Gastroesophageal sphincter (tissue), 4 donors: ENCODE data around the gene PDXK. TPM values are rescaled to one million over a fixed set of nuclear protein-coding genes. Genes with fewer than 3 reads are reported as not detected.

Source experiments
- ATAC-seq: fragments of 150-250 bp; one replicate; pipeline ENCODE4 v1.9.1; 2016; ENCODE audit warnings: mild to moderate bottlenecking, moderate library complexity
- H3K27ac ChIP-seq, 4 donors: fragments of 200-600 bp; sonication (generic) in 3 of 4; 1 replicate in 3 of 4; 2 replicates in 1 of 4; pipeline ENCODE4 v1.5.1; 2016 to 2019
- H3K27me3 ChIP-seq: fragments of 200-600 bp; sonication (generic); one replicate; pipeline ENCODE4 v1.5.1; 2019
- H3K36me3 ChIP-seq, 2 donors: fragments of 200-600 bp; sonication (generic); one replicate each; pipeline ENCODE4 v1.5.1; 2019; ENCODE audit warnings: control low read depth in 1 of 2
- H3K4me1 ChIP-seq, 3 donors: fragments of 200-600 bp; sonication (generic); 1 replicate in 2 of 3; 2 replicates in 1 of 3; pipeline ENCODE4 v1.5.1; 2016 to 2019; ENCODE audit warnings: control low read depth in 2 of 3
- H3K4me3 ChIP-seq, 2 donors: fragments of 200-600 bp; sonication (generic); one replicate each; pipeline ENCODE4 v1.5.1; 2019; ENCODE audit warnings: mild to moderate bottlenecking in 1 of 2, moderate library complexity in 1 of 2
- H3K9me3 ChIP-seq, 3 donors: fragments of 200-600 bp; sonication (generic); one replicate each; pipeline ENCODE4 v1.5.1; 2017 to 2019; ENCODE audit warnings: control low read depth in 2 of 3
- CTCF ChIP-seq, 4 experiments: fragments of 200-600 bp in 2 of 4; fragments of 450-650 bp in 2 of 4; sonication (generic) in 1 of 4; IDR thresholded peaks; one replicate each; pipeline ENCODE4 v1.5.1; 2017 to 2019; ENCODE audit warnings: antibody characterized with exemption in 4 of 4, mild to moderate bottlenecking in 2 of 4, moderate library complexity in 2 of 4
- EP300 ChIP-seq: sonication (generic); formaldehyde crosslinking; IDR thresholded peaks from one replicate; pipeline ENCODE4 v1.6.1; 2017; ENCODE audit warnings: antibody characterized with exemption, mild to moderate bottlenecking
- POLR2A ChIP-seq, 2 donors: fragments of 450-650 bp; IDR thresholded peaks; one replicate each; pipeline ENCODE4 v1.6.1; 2017; ENCODE audit warnings: antibody characterized with exemption in 2 of 2, mild to moderate bottlenecking in 2 of 2, moderate library complexity in 1 of 2
- POLR2AphosphoS5 ChIP-seq: sonication (generic); formaldehyde crosslinking; IDR thresholded peaks from one replicate; pipeline ENCODE4 v1.6.1; 2017; ENCODE audit warnings: antibody characterized with exemption
- WGBS, 2 donors: methylation state at CpG; one replicate each; pipeline ENCODE4 v1.1.5; 2018; ENCODE audit warnings: low coverage in 1 of 2; 5-methylcytosine and 5-hydroxymethylcytosine counted together
- total RNA-seq, 4 donors: library from RNA; depleted of rRNA; stranded (reverse); fragments of >200 nt; gene quantifications; one replicate each; pipeline ENCODE4 v1.1.0, GENCODE V29; 2016

Gene PDXK
- total RNA-seq, 4 donors from 2014 or later = 24.4 to 42.2 (median 33.0) TPM

GRCh38 chr21:43802713-43803313 lies 83.9 kb downstream of the PDXK start:
- no peak for TF ChIP-seq EP300
- TF ChIP-seq POLR2A (IDR thresholded peaks at IDR 0.05) = no peak
- WGBS, 2 donors = 84 to 92% methylated on average over 2 to 8 of the region's 14 CpGs
- Histone ChIP-seq H3K36me3 (peaks cover 0 to 77% of the 10 kb centered on the region in 2 donors), H3K27me3 (no peaks in the 10 kb centered on the region), H3K4me1 (no peaks in the 10 kb centered on the region), H3K9me3 (no peaks in the 10 kb centered on the region), H3K4me3 (no peak overlapping the region), H3K27ac (no peak overlapping the region)
- no peak for ATAC-seq

GRCh38 chr21:43803558-43804300 lies 84.8 kb downstream of the PDXK start:
- H3K36me3 ChIP-seq = peaks cover 0 to 68% of the 10 kb centered on the region in 2 donors

GRCh38 chr21:43805275-43805800 lies 86.4 kb downstream of the PDXK start:
- Histone ChIP-seq H3K4me1 (peaks cover 0 to under 1% (median 0%) of the 10 kb centered on the region in 3 donors), H3K36me3 (peaks cover 0 to 57% of the 10 kb centered on the region in 2 donors), H3K9me3 (no peaks in the 10 kb centered on the region), H3K4me3 (no peak overlapping the region), H3K27ac (no peak overlapping the region), H3K27me3 (no peaks in the 10 kb centered on the region)
- no peak for ATAC-seq
- 74 to 82% methylated on average over 10 to 12 of the region's 14 CpGs for WGBS, 2 donors
- TF ChIP-seq EP300 (no peak), CTCF (IDR thresholded peaks at IDR 0.05) (no peak), POLR2AphosphoS5 (no peak), POLR2A (IDR thresholded peaks at IDR 0.05) (no peak)

More at GRCh38 chr21:43803558-43804300, 84.8 kb downstream of the PDXK start:
- H3K27ac ChIP-seq = no peak overlapping the region
- TF ChIP-seq EP300 (no peak), CTCF (IDR thresholded peaks at IDR 0.05) (no peak), POLR2A (IDR thresholded peaks at IDR 0.05) (no peak), POLR2AphosphoS5 (no peak)
- ATAC-seq = no peak
- no peaks in the 10 kb centered on the region for H3K9me3 ChIP-seq
- WGBS, 2 donors = 81% methylated on average over 12 of the region's 33 CpGs; no CpG with 5 or more reads in 1 of the 2 donors
- no peaks in the 10 kb centered on the region for H3K27me3 ChIP-seq
- no peak overlapping the region for H3K4me3 ChIP-seq
- H3K4me1 ChIP-seq = no peaks in the 10 kb centered on the region

- ATAC-seq = no peak
- H3K27me3 ChIP-seq = no peaks in the 10 kb centered on the region
- H3K9me3 ChIP-seq = no peaks in the 10 kb centered on the region
- H3K27ac ChIP-seq = no peak overlapping the region
- H3K4me1 ChIP-seq = peaks cover 0 to 9% (median 7%) of the 10 kb centered on the region in 3 donors
- no peak overlapping the region for H3K4me3 ChIP-seq
- TF ChIP-seq EP300 (no peak), CTCF (IDR thresholded peaks at IDR 0.05) (no peak), POLR2AphosphoS5 (no peak), POLR2A (IDR thresholded peaks at IDR 0.05) (no peak)
- WGBS, 2 donors = 60 to 80% methylated on average over 1 to 14 of the region's 21 CpGs
- peaks cover 0 to 48% of the 10 kb centered on the region in 2 donors for H3K36me3 ChIP-seq
Observed at GRCh38 chr21:43806017-43806710, 87.2 kb downstream of the PDXK start.

GRCh38 chr21:43808367-43808766 lies 89.4 kb downstream of the PDXK start:
- TF ChIP-seq POLR2A (IDR thresholded peaks at IDR 0.05) (no peak), EP300 (no peak), CTCF (IDR thresholded peaks at IDR 0.05) (no peak), POLR2AphosphoS5 (no peak)
- Histone ChIP-seq H3K9me3 (no peaks in the 10 kb centered on the region), H3K4me1 (peaks cover 0 to 24% (median 7%) of the 10 kb centered on the region in 3 donors), H3K27me3 (no peaks in the 10 kb centered on the region), H3K4me3 (no peak overlapping the region), H3K36me3 (peaks cover 0 to 26% of the 10 kb centered on the region in 2 donors), H3K27ac (no peak overlapping the region)
- WGBS, 2 donors = 60 to 67% methylated on average over 3 of the region's 18 CpGs
- no peak for ATAC-seq
